Liver (tissue), 9 donors: ENCODE results near the gene LAMB3. TPM values are rescaled to one million over a fixed set of nuclear protein-coding genes. Genes with fewer than 3 reads are reported as not detected.

Experiments used
- DNase-seq: peaks from one replicate; pipeline ENCODE4 v3.0.0-alpha.2; 2017; ENCODE audit warnings: low spot score
- H3K27ac ChIP-seq, 2 donors: one replicate each; pipeline ENCODE4 v1.7.0; 2013; ENCODE audit warnings: inconsistent platforms in 2 of 2, low read length in 2 of 2, control low read depth in 1 of 2, low read depth in 1 of 2, mild to moderate bottlenecking in 1 of 2
- H3K27me3 ChIP-seq, 4 donors: one replicate each; pipeline versions ENCODE4 v1.6.1 to v1.7.0; 2013; ENCODE audit warnings: low read length in 3 of 4, inconsistent platforms in 1 of 4, mild to moderate bottlenecking in 1 of 4, moderate library complexity in 1 of 4; ENCODE audit not compliant: control insufficient read depth in 4 of 4, insufficient read depth in 4 of 4
- H3K36me3 ChIP-seq, 4 donors: one replicate each; pipeline versions ENCODE4 v1.6.1 to v1.7.0; 2013; ENCODE audit warnings: low read length in 3 of 4, mild to moderate bottlenecking in 3 of 4, low read depth in 1 of 4, moderate library complexity in 1 of 4; ENCODE audit not compliant: control insufficient read depth in 4 of 4, insufficient read depth in 3 of 4
- H3K4me1 ChIP-seq, 4 donors: one replicate each; pipeline versions ENCODE4 v1.6.1 to v1.7.0; 2013; ENCODE audit warnings: low read length in 3 of 4, mild to moderate bottlenecking in 3 of 4, moderate library complexity in 1 of 4; ENCODE audit not compliant: control insufficient read depth in 4 of 4, insufficient read depth in 4 of 4
- H3K4me3 ChIP-seq, 3 donors: one replicate each; pipeline versions ENCODE4 v1.6.1 to v1.7.0; 2013; ENCODE audit warnings: low read length in 3 of 3, control low read depth in 1 of 3, low read depth in 1 of 3, mild to moderate bottlenecking in 1 of 3
- H3K9ac ChIP-seq, 2 donors: one replicate each; pipeline ENCODE4 v1.7.0; 2013; ENCODE audit warnings: low read length in 2 of 2, mild to moderate bottlenecking in 2 of 2, moderate library complexity in 2 of 2, control low read depth in 1 of 2, low read depth in 1 of 2
- H3K9me3 ChIP-seq, 4 donors: one replicate each; pipeline versions ENCODE4 v1.6.1 to v1.7.0; 2013; ENCODE audit warnings: low read length in 3 of 4; ENCODE audit not compliant: control insufficient read depth in 4 of 4
- FOXA1 ChIP-seq: IDR thresholded peaks from 2 replicates; pipeline ENCODE4 v1.6.1; 2016; ENCODE audit warnings: antibody characterized with exemption
- FOXA2 ChIP-seq: IDR thresholded peaks from 2 replicates; pipeline ENCODE4 v1.6.1; 2016; ENCODE audit warnings: antibody characterized with exemption
- HNF4A ChIP-seq, 2 donors: conservative IDR thresholded peaks; 2 replicates each; pipeline ENCODE4 v1.6.1; 2016; ENCODE audit warnings: antibody characterized with exemption in 2 of 2, mild to moderate bottlenecking in 2 of 2
- JUND ChIP-seq, 2 donors: IDR thresholded peaks; 2 replicates each; pipeline ENCODE4 v1.6.1; 2016; ENCODE audit warnings: antibody characterized with exemption in 2 of 2
- RAD21 ChIP-seq, 2 donors: IDR thresholded peaks; 2 replicates each; pipeline ENCODE4 v1.6.1; 2016; ENCODE audit warnings: antibody characterized with exemption in 2 of 2, mild to moderate bottlenecking in 2 of 2
- RXRA ChIP-seq, 2 donors: IDR thresholded peaks; 2 replicates each; pipeline ENCODE4 v1.6.1; 2017 to 2018; ENCODE audit warnings: antibody characterized with exemption in 2 of 2, mild to moderate bottlenecking in 1 of 2
- SP1 ChIP-seq: IDR thresholded peaks from 2 replicates; pipeline ENCODE4 v1.6.1; 2018; ENCODE audit warnings: antibody characterized with exemption, mild to moderate bottlenecking
- TAF1 ChIP-seq: conservative IDR thresholded peaks from 2 replicates; pipeline ENCODE4 v1.6.1; 2016; ENCODE audit warnings: antibody characterized with exemption, mild to moderate bottlenecking
- YY1 ChIP-seq: IDR thresholded peaks from 2 replicates; pipeline ENCODE4 v1.6.1; 2016; ENCODE audit warnings: antibody characterized with exemption, mild to moderate bottlenecking
- WGBS: extraction: QIAGEN DNeasy Blood & Tissue Kit; methylation state at CpG from one replicate; pipeline ENCODE4 v1.1.7; 2013; 5-methylcytosine and 5-hydroxymethylcytosine counted together
- polyA plus RNA-seq, 2 donors: library from polyadenylated mRNA; stranded (reverse) in 1 of 2; unstranded in 1 of 2; fragments of 200-250 nt in 1 of 2; fragments of >200 nt in 1 of 2; fragmentation: Nextera tagmentation in 1 of 2; extraction: Ambion mirVana in 1 of 2; gene quantifications; one replicate each; pipeline versions ENCODE4 v1.2.1 to v1.2.3, GENCODE V29; 2013 to 2015
- total RNA-seq, 2 donors: library from RNA; depleted of rRNA; stranded (reverse); fragments of >200 nt; gene quantifications; one replicate each; pipeline ENCODE4 v1.2.3, GENCODE V29; 2014
- TF ChIP-seq, protein P1 (sequence below): IDR thresholded peaks from 2 replicates; pipeline ENCODE4 v1.6.1; 2016; ENCODE audit warnings: antibody characterized with exemption
- TF ChIP-seq, protein P2 (sequence below): IDR thresholded peaks from 2 replicates; pipeline ENCODE4 v1.6.1; 2016; ENCODE audit warnings: antibody characterized with exemption
- donor health status: healthy.
- donor health status: healthy.
- donor health status: healthy.
- donor health status: healthy.
- donor health status: healthy.

The LAMB3 gene
- total and polyA plus RNA-seq, 4 donors, result 1.3 to 9.1 (median 5.6) TPM

DNA sequence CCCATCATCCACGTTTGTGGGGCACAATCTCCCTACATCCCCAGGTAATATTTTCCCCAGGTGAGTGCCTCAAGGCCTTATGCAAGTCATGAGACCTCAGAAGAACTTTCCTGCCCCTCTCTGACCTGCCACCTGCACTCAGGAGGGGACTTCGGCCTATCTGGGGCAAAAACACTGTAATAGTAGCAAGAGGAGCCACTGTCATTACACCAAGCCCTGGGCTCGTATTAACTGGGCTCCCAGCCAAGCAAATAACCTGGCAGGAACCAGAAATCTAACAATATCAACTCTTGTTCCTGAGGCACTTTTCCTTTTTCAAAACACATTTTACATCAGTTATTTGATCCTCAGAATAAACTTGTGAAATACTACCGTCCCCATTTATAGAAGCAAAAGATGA, 30.9 kb downstream of the LAMB3 start:
- 30% methylated on average over 4 of the region's 4 CpGs for WGBS
- Histone ChIP-seq H3K9me3 (no peaks in the 10 kb centered on the region), H3K4me1 (peaks cover 0 to 8% (median 3%) of the 10 kb centered on the region in 4 donors), H3K36me3 (peaks cover 0 to under 1% (median 0%) of the 10 kb centered on the region in 4 donors), H3K27ac (no peak overlapping the region), H3K4me3 (no peak overlapping the region), H3K27me3 (no peaks in the 10 kb centered on the region), H3K9ac (no peak overlapping the region)
- peak; percentile 13 to 50 for TF ChIP-seq HNF4A (conservative IDR thresholded peaks at IDR 0.05)
- no peak for TF ChIP-seq TAF1
- TF ChIP-seq RXRA (IDR thresholded peaks at IDR 0.05), result peak in 1 of 2 donors; percentile 46
- DNase-seq, result no peak

DNA sequence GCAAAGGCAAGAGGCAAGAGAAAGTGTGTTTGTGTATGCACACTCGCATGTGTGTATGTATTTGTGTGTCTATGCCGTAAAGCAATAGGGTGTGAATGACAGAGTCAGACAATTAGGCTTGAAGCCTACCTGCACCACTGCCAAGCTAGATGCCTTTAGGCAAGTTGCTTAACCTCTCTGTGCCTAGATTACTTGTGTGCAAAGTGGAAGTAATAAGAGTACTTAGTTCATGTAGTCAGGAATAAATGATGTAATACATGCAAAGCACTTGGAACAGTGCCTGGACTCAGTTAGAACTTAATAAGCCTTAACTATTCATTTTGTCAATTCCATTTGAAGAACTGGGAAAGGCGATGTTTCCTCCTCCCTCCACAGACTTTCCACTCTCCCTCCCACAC, 31.7 kb downstream of the LAMB3 start:
- no peak for DNase-seq
- H3K9me3 ChIP-seq, result no peaks in the 10 kb centered on the region
- TF ChIP-seq JUND (IDR thresholded peaks at IDR 0.05) (no peak), FOXA1 (no peak), FOXA2 (no peak), YY1 (no peak), SP1 (no peak)
- TF ChIP-seq, protein P1, sequence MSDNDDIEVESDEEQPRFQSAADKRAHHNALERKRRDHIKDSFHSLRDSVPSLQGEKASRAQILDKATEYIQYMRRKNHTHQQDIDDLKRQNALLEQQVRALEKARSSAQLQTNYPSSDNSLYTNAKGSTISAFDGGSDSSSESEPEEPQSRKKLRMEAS, result no peak
- H3K36me3 ChIP-seq, result peaks cover 0 to 2% (median under 1%) of the 10 kb centered on the region in 4 donors
- 90% methylated on average over 3 of the region's 3 CpGs for WGBS
- no peaks in the 10 kb centered on the region for H3K27me3 ChIP-seq
- peaks cover 0 to 5% (median 2%) of the 10 kb centered on the region in 4 donors for H3K4me1 ChIP-seq
- H3K9ac ChIP-seq, result no peak overlapping the region
- no peak overlapping the region for H3K27ac ChIP-seq
- H3K4me3 ChIP-seq, result no peak overlapping the region

DNA sequence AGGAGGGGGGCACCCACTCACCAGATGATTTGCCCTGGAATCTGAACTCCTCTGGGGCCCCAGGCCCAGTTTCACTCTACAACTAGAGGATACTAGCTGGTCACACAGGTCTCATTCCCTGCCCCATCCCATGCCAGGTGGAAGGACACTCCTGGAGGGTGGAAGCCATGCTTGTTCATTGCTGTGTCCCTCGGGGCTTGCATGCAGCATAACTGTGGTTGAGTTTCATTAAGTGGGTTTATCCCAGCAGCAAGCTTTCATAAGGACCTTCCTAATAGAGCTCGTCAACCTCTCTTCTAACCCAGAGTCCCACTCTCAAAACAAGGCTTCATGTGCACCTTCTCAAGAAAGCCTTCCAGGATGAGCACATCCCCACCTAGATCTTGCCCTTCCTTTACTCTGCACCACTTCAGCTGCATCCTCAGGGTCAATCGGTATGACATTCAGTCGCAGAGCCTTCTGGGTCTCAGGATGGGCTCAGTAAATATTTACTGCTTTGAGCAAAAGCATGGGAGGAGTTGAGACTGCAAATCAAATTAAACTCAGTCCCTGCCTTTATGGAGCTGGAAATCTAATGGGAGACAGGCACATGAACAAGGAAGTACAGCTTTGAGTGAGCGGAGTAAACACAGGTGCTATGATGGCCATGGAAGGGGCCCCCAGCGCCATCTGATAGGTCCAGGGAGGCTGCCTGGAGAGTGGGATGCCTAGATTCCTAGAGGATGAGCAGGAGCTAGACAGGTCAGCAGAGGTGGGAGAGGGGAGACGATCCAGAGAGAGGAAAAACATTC, 32.3 kb downstream of the LAMB3 start:
- peaks cover 0 to 4% (median under 1%) of the 10 kb centered on the region in 4 donors for H3K36me3 ChIP-seq
- H3K9ac ChIP-seq, result no peak overlapping the region
- DNase-seq, result no peak

More for the DNA sequence above, 32.3 kb downstream of the LAMB3 start:
- H3K4me1 ChIP-seq, result peaks cover 0 to 5% (median 2%) of the 10 kb centered on the region in 4 donors
- no peak overlapping the region for H3K4me3 ChIP-seq
- no peaks in the 10 kb centered on the region for H3K9me3 ChIP-seq
- H3K27me3 ChIP-seq, result no peaks in the 10 kb centered on the region
- 88% methylated on average over 7 of the region's 7 CpGs for WGBS
- no peak for TF ChIP-seq JUND (IDR thresholded peaks at IDR 0.05)
- TF ChIP-seq, protein P2, sequence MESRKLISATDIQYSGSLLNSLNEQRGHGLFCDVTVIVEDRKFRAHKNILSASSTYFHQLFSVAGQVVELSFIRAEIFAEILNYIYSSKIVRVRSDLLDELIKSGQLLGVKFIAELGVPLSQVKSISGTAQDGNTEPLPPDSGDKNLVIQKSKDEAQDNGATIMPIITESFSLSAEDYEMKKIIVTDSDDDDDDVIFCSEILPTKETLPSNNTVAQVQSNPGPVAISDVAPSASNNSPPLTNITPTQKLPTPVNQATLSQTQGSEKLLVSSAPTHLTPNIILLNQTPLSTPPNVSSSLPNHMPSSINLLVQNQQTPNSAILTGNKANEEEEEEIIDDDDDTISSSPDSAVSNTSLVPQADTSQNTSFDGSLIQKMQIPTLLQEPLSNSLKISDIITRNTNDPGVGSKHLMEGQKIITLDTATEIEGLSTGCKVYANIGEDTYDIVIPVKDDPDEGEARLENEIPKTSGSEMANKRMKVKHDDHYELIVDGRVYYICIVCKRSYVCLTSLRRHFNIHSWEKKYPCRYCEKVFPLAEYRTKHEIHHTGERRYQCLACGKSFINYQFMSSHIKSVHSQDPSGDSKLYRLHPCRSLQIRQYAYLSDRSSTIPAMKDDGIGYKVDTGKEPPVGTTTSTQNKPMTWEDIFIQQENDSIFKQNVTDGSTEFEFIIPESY, result no peak
- TF ChIP-seq RAD21 (IDR thresholded peaks at IDR 0.05), result no peak
- H3K27ac ChIP-seq, result no peak overlapping the region
